Activated T-cell treated with anti-CD3 and anti-CD28 coated beads for 4 hours (primary cell): Measurements from ENCODE around the gene M1AP.
A peak's percentile ranks its signal among the peaks of the same experiment; 100 is the strongest.

ENCODE experiments used
- DNase-seq: peaks from one replicate; pipeline ENCODE4 v3.0.0-alpha.2; 2020

M1AP gene, protein sequence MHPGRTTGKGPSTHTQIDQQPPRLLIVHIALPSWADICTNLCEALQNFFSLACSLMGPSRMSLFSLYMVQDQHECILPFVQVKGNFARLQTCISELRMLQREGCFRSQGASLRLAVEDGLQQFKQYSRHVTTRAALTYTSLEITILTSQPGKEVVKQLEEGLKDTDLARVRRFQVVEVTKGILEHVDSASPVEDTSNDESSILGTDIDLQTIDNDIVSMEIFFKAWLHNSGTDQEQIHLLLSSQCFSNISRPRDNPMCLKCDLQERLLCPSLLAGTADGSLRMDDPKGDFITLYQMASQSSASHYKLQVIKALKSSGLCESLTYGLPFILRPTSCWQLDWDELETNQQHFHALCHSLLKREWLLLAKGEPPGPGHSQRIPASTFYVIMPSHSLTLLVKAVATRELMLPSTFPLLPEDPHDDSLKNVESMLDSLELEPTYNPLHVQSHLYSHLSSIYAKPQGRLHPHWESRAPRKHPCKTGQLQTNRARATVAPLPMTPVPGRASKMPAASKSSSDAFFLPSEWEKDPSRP

DNA sequence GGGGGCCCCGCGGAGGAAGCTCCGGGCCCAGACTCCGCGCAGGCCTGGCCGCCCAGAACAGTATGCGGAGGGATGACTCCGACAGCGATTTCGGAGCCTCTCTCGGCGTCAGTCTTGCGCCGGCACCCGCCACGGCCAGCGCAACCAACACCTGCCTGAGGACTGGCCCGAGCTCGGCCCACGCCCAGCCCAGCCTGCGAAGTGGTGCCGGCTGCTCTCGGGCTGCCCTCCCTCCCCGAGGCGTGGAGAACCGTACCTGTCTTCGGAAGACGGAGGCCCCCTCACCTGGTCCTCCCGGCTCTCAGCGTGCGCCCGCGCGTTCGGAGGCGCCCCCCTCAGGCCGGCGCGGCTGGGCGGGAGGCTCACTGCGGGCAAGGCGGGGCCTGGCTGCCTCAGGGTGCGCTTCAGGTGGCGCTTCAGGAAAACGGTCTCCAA, at the start of gene M1AP:
M1AP (minus strand) TSS at position 322 of the 435 bp plus-strand sequence. CDS start 8,055 bp downstream, outside the sequence.
- DNase-seq, result no peak

DNA sequence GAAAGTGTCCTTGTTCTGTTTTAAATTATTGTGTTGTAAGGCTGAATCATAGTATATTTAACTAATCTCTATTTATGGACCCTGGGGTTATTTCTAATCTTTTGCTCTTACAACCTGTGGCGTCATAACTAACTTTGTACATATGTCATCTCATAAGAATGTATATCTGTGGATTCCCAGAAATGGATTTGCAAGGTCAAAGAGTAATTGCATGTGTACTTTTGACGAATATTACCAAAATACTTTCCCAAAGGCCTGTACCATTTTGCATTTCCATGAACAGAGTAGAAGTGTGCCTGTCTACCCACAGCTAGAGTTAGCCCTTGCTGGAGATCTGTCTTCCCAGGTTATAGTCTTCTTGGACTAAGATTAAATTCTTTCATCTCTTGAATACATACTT, 48.7 kb upstream of the M1AP start:
- no peak for DNase-seq

DNA sequence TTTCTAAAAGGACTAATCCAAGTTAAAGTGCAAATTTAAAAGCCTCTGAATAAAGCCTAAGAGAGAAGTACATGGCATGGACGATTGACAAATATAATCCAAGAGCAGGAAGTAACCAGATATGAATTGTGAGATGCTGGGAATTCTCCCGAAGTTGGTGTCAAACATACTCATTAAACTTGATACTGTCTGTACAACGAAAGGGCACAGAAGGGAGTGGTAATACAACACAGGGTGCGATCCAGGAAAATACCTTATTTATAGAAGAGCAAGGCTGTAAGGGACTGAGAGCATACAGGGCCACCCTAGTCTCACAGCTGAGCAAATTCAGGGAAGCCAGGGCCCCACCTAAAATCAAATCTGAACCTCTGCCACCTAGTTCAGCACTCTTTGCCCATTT, 47.5 kb upstream of the M1AP start:
- DNase-seq, result no peak

DNA sequence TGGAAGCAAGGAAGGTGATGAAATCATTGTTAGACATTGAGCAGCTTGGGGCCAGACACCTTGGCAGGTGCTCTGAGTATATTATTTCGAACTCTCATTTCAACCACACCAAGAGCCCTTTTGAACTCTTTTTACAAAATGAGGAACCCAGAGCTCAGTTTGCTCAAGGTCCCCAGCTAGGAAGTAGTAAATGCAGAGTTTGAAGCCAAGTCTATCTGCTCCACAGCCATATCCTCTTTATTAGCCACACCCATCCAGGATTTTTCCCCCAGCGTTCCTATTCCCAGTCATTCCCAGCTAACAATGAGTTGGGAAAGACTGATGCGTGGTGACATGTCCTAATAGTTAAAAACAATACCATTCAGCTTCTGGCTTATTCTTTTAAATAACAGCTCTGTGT, 46.2 kb upstream of the M1AP start:
- DNase-seq, result no peak

DNA sequence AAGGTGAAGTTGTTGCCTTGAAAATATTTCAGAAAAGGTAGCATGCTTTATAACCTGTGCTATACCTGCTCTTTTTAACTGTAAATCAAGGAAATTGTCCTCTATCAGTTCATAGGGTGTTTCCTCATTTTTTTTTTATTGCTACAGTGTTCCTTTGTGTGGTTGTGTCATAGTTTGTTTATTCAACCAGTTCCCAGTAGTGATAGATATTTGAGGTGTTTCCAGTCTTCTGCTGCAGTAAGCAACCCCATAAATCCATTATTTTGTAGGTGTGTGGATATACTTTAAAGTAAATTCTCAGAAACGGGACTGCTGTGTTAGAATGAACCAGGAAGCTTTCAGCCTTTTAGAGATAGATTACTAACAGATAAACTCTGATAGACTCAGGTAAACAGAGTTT, 45.5 kb upstream of the M1AP start:
- DNase-seq, result no peak

DNA sequence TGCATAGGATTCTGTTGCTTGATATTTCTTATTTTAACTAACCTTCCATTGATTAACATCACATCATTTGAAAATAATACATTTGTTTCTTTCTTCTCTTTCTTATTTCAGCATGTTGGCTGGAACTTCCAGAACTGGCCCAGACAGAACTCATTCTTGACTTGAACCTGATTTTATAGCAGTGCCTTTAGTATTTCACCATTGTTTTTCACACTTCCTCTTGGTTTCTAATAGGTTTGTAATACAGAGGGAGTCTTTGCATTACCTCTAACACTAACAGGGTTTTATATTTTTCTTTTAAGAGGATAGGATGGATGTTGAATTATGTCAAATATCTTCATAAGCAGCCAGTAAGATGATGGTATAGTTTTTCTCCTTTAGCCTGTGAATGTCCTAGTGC, 45.1 kb upstream of the M1AP start:
- DNase-seq, result no peak

DNA sequence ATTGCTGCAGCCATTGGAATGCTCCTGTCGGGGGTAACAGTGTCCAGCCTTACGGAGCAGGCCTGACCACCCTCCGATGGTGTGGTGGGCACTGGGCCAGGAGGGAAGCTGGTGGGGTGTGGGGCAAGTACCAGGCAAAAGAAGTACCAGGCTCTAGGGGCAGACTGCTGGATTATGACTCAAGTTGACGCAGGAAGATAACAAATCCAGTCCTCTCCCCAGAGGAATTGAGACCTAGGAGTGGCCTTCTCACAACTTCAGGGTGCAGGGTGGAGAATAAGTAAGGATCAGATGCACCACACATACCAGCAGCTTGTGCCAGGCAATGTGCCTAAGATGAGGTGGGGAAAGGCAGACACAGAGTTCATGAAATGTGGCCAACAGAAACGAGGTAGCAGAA, 43.8 kb upstream of the M1AP start:
- DNase-seq, result no peak

DNA sequence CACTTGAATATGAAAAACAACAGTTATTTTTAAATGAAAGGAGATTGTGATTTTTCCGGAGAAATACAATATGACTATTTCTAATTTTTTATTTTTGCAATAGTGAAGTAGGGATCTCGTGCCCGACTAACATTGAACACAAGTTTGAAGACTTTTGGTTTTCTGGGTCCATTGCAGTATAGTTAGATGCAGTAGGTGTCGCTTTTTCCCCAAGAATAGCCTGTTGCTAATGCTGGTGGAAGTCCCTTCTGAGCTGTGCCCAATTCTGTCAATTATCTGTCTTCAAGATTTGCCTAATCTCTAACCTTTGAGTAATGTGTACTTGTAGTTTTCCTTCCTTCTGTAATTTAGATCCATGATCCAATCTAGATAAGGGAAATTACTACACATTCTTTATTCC, 42.4 kb upstream of the M1AP start:
- DNase-seq, result no peak

DNA sequence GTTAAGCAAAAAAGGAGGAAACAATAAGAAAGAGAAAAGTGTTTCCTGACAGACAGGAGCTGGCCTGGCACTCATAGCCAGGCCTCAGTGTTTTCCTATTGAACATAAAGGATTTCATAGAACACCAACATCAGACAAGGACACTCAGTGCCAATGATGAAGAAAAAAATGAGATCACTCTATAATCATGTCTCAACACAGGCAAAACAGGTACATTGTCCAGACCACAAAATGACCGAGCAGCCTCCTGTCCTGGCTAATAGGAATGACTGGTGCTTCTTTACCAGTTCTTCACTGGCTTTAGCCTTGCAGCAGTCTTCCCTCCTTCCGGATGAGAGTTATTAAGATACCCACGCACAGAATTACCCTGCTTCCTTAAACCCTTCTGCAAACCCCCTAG, 41.5 kb upstream of the M1AP start:
- DNase-seq, result no peak

DNA sequence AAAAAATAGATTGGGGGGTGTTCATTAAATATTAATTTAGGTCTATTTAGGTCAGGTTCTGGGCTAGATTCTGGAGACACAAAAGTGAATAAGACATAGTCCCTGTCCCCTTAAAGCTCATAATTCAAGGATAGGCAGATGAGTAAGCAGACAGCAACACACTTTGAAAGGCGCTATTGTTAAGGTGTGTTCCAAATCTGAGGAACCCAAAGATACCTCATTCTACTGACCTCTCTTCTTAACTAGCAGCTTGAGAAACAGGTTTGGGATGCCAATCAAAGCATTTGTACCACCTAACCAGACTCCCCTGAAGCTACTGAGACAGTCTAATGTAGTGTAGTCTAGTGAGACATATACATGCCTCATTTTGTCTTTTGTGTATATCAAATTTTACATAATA, 40.8 kb upstream of the M1AP start:
- no peak for DNase-seq

DNA sequence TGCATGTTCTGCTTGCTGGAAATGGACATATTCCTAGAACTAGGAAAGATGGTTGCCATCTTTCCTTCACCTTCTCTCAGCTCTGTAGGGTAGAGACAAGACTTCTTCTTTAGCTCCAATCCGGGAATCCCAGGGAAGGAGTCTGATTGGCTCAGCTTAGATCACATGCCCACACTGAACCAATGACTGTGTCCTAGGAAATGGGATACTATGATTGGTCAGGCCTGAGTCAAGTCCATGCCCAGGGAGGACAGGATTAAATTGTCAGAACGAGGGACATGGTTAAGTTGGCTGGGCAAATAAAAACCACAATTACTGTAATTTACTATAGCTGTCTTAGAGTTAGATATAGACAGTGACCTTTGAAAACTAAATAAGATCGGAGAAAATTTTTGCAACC, 37.3 kb upstream of the M1AP start:
- no peak for DNase-seq

DNA sequence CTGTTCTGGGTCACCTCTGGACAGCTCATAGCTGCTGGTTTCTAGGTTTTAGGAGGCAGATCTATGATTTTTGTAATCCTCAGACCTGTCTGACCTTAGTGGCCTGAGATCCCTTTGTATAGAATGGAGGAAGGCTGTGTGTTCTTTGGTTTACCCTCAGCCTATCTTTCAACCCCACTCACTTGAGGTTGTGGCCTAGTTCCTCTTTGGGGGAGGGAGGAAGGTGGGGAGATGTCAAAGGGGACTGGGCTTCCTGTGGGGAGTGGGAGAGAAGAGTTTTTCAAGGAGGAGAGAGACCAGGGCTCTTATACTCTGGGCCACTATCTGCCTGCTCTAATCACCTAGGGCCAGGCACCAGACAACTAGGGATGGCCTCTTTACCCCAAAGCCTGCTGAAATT, 34.4 kb upstream of the M1AP start:
- DNase-seq, result no peak

DNA sequence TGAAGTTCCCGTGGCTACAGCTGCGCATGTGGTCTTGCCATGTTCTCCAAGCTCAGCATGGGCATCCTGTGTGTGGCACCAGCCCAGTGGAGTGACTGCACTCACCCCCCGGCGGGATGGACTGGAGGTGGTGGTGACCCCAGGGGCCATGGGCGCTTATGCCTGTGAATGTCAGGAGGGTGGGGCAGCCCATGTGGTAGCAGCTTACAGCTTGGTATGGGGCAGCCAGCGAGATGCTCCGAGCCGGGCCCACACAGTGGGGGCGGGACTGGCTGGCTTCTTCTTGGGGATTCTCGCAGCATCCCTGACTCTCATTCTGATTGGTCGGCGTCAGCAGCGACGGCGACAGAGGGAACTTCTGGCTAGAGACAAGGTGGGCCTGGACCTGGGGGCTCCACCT, 31.5 kb upstream of the M1AP start:
- DNase-seq, result no peak

DNA sequence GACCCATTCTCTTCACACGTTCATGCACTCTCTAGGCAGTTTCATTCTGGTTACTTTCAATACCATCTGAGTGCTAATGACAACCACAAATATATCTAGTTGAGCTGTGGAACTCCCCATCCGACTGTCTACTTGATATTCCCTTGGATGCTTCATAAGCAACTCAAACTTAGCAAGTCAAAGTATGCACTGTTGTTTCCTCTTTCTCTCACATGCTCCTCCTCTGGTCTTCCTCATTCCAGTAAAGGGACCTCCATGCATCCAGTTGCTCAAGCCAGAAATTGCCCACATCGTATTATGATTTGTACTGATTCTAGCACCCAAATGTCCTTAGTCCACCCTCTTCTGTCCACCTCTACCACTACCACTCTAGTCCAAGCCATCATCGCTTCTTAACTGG, 28.2 kb upstream of the M1AP start:
- no peak for DNase-seq

DNA sequence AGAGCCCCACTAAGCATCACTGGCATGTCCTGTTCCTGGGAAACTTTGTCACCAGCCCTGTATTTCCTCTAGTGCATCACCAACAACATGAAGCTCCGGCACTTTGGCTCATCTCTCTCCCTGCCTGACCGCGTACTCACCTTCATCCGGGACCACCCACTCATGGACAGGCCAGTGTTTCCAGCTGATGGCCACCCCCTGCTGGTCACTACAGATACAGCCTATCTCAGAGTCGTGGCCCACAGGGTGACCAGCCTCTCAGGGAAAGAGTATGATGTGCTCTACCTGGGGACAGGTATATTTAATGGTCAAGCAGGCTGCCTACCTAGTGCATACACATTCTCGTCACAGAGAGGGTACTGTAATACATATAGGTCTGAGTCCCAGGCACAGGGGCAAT, 27.0 kb upstream of the M1AP start:
- DNase-seq, result no peak

DNA sequence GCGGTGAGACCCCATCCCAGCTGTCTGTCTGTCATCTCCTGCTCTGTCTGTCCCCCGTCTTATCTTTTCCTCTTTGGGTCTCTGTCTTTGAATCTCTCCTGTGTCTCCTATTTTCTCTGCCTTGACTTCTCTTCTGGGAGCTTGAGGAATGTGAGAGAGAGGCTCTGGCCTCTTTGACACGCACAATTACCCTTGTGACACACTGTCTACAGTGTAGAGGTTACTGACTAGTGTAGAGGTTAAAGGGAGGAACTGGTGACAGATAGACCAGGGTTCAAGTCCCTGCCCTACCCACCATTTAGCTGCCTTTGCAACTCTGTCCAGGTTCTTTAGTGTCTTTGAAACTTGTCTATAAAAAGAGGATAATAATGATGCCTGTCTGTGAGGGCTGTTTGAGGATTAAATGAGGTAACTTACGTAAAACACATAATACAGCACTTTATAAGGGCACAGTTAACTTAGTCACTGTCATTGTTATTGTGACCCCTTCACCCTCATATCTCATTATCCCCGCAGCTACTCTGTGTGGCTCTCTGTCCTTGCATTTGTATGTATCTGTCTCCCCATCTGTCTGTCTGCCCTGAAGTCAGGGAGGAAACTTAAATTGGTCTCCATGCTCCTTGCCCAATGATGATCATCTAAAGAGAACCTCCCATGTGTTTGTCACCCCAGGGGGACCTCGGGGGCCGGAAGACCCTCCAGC, 25.8 kb upstream of the M1AP start:
- DNase-seq, result no peak

DNA sequence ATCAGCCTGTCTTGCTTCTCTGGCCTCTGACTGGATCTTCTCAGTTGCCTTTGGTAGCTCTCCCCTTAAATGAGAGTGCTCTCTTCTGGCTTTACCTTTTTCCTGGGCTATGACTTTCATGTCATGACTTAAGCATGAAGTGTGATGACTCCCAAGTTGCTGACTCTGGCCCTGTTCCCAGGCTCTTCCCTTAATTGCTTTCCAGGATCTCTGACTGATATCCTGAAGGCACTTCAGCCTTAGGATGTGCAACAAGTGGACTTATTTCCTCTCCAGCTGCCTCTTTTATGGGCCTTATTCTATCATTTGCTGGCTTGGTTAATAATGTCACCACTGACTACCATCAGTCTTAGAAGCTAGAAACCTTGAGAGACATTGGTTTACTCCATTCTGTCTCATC, 23.3 kb upstream of the M1AP start:
- DNase-seq, result no peak

DNA sequence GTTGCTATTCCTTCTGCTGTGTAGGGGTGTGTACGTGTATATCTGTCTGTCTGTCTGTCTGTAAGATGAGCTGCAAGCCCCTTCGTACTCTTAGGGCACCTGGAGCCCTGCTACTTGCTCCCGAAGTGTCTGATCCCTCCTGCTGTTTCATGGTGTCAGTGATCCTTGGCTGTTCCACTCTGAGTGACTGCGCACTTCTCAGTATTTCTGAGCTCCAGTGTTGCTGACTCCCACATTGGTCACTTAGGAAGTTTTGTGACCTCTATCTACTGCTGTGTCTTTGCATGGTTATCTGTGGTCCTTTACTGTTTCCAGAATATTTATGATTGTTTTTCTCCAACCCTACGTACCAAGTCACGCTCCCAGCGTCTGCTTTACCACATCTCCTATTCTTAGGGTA, 22.1 kb upstream of the M1AP start:
- DNase-seq, result no peak

DNA sequence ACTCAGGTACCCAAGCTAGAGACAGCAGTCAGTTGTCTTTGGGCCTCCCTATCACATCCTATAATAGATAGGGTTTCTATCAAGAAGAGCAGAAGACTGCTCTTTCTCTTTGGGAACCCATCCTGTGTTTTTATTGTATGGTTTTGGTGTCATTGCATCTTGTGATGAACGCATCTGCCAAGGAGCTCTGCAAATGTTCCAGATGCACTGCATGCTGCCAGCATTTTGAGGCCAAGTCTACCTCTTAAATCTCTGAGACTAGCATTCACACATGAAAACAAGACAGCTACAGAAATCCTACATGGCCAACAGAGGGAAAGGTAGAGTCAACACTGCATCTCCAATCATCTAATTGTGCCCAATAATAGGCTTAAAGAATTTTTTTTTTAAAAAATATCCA, 20.0 kb upstream of the M1AP start:
- no peak for DNase-seq

DNA sequence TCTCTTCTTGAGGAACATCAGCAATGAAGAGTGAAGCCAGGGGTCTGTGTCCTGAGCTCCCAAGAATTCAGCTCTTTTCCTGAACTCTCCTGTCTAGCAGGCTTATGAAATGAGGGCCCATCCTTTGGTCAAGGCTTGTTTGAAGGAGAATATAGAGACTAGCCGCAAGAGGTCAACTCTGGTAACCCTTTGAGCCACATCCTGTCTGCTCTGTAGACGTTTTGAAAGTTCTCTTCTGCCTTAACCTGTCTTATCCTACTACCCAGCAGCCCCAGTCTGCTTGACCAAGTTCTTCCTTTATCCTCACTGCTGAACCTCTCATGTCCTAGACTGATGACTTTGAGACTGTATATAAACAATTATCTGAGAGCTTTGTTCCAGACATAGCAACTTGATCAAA, 11.3 kb upstream of the M1AP start:
- no peak for DNase-seq

DNA sequence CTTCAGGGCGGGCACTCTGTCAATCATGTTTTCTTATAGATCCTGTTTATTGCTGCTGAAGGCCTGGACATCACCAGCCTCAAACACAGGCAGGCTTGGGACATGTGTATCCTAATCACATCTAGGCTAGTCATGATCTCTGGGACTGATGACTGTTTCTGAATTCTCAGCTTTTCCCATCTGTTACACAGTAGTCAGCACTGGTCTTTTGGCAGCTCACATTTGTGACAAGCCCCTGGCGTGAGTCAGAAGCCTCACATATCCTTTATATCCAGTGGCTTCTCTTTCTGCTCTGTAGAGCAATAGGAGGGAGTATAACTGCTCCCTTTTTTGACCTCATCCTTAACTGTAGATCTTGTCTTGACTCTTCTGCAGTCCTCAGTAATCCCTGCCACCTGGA, 10.4 kb upstream of the M1AP start:
- no peak for DNase-seq

DNA sequence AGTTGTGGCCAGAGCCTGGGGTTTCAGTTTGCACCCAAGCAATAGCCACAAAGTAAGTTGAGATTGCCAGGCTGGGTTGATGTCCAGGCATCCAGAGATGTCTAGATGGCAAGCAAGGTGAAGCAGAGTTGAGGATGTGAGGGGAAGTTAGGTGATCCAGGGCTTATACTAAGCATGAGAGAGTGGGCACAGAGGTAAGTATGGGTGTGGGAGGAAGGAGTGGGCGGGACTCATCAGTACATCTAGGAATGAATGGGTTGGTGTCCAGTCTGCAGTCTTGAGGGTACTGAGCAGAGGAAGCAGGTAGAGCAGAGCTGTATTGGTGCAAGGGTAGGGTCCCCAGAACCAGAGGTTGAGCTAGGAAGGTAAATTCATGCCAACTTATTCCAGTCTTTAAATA, 7.4 kb upstream of the M1AP start:
- DNase-seq, result no peak

DNA sequence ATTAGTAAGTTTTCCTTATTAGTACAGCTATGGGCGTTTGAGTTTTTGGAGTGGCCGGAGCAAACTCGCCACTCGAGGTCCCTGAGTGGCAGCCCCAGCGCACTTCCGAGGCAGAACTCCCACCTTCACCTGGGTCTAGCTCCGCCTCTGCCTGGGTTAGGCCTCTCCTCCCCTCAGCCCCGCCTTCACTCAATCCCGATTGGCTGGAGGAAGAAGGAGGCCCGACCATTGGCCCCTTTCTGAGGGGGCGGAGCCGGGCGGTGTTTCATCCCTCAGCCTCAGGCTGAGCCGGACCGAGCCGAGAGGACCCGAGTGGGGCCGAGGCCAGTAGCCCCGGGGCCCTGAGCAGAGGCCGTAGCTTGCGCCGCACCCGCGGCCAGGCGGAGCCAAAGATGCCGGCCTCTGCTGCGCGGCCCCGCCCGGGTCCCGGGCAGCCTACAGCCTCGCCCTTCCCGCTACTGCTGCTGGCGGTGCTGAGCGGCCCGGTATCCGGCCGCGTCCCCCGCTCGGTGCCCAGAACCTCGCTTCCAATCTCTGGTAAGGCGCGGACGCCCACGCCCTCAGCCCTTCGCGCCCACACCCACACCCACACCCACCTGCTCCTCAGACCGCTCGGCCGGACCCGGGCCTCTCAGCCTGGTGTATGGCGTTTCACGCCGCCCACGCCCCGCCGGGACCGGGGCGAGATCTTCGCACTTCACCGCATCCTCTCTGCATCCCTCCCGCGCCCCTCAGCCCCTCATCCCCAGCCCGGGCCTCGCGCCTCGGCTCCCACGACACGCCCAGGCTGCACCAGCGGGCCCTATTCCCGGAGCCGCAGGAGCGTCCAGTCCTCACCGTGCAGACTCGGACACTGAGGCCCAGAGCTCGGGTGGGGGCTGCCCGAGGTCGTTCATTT, 6.1 kb upstream of the M1AP start, which contains the start of gene SEMA4F:
SEMA4F (plus strand) TSS at position 263 of the 898 bp plus-strand sequence; CDS start at position 393, 130 bp downstream.
- peak; percentile 90 for DNase-seq
